GM21825 (cell line): ENCODE results near the gene CPLX1.
"Not testable (repeated sequence)": the region's sequence is repeated elsewhere in the genome, so short reads cannot be mapped to it uniquely, and the experiment has no call there.

Experiments used
- ATAC-seq: cut with Tn5 transposase; IDR thresholded peaks from one replicate; pipeline ENCODE4 v1.9.1; 2021; ENCODE audit warnings: mild to moderate bottlenecking, moderate library complexity; ENCODE audit not compliant: unreplicated experiment

CPLX1 gene

DNA sequence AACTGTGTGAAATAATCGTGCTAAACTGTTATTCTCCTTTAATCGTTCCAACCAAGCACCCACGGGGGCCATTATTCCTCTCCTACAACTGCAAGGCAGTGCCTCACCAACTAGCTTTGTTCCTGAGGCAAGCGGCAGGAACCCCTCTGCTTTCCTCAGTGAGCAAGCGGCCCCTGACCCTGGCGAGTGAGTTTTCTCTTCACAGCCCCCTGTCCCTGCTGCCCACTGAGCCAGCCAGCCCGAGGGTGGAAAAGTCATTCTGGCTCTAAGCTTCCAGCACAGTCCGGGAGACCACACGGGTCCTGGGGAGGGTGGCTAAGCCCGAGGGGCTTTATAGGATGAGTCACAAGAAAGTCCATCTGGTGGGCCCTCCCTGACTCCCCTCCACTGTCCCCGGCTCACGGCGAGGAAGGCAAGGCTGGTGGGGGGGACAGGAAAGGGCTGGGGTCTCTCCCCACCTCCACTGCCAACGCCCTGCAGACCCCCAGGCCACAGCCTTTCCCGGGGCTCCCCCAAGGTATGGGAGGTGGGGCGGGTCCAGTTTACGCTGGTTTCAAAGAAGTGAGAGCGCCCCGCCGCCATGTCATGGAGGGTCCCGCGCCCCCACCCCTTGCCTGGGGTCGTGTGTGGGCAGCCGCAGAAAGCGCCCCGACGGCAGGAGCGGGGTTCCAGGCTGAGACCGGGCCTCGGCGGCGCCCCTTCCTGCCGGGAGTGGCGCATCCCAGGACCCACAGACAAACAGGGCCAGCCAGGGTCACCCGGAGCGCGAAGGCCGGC is 45.0 kb downstream of the CPLX1 start:
- no peak for ATAC-seq

GRCh38 chr4:780255-780654 is 45.7 kb downstream of the CPLX1 start:
- not testable (repeated sequence) for ATAC-seq

DNA sequence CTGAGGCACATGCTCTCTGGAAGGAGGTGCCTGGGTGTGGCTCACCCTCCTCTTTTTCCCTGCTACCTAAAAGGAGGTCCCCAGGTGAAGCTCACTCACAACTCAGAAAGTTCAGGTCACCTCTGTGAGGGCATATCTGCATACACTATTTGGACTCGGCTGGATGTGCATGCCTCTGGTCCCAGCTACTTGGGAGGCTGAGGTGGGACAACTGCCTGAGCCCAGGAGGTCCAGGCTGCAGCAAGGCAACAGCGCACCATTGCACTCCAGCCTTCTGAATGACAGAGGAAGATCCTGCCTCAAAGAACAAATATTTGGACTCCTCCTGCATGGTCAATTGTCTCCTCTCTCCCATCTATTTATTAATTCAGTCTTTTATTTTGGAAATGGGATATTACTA is 46.4 kb downstream of the CPLX1 start:
- ATAC-seq: no peak

DNA sequence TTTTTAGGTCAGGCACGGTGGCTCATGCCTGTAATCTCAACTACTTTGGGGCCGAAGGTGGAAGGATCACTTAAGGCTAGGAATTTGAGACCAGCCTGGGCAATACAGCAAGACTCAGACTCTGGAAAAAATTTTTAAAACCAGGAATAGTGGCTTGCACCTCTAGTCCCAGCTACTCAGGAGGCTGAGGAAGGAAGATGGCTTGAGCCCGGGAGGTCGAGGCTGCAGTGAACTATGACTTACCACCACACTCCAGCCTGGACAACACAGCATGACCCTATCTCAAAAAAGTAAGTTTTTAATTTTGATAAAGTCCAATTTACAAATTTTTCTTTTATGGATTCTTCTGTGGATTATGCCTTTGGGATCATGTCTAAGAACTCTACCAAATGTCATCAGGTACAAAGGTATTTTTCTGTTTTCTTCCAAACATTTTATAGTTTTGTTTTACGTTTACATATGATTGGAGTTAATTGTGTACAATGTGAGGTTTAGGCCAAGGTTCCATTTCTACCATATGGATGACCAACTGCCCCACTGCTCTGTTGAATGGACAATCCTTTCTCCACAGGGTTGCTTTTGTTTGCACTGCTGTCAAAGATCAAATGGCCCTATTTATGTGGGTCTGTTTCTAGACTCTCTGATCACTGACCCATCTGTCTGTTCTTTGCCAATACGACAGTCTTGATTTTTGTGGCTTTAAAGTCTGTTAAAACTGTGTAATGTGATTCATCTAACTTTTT is 48.2 kb downstream of the CPLX1 start:
- no peak for ATAC-seq

GRCh38 chr4:776743-777441 is 49.0 kb downstream of the CPLX1 start:
- ATAC-seq: no peak

DNA sequence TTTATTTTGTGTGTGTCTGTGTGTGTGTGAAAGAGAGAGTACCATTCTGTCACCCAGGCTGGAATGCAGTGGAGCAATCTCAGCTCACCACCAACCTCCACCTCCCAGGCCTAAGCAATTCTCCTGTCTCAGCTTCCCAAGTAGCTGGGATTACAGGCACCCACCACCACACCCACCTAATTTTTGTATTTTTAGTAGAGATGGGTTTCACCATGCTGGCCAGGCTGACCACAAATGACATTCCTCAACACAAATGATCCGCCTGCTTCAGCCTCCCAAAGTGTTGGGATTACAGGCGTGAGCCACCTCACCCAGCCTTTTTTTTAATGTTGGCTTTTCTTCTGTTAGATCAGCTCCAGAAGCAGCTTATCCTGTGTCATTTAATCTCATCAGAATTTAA is 50.4 kb downstream of the CPLX1 start:
- ATAC-seq: not testable (repeated sequence)

DNA sequence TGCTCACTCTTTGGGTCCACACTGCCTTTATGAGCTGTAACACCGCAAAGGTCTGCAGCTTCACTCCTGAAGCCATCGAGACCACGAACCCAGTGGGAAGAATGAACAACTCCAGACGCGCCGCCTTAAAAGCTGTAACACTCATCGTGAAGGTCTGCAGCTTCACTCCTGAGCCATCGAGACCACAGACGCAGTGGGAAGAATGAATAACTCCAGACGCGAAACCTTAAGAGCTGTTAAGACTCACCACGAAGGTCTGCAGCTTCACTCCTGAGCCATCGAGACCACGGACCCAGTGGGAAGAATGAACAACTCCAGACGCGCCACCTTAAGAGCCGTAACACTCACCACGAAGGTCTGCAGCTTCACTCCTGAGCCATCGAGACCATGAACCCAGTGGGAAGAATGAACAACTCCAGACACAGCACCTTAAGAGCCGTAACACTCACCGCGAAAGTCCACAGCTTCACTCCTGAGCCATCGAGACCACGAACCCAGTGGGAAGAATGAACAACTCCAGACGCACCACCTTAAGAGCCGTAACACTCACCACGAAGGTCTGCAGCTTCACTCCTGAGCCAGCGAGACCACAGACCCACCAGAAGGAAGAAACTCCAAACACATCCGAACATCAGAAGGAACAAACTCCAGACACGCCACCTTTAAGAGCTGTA is 51.4 kb downstream of the CPLX1 start:
- not testable (repeated sequence) for ATAC-seq

- ATAC-seq: no peak
Measured at GRCh38 chr4:773214-773613, 52.7 kb downstream of the CPLX1 start.

DNA sequence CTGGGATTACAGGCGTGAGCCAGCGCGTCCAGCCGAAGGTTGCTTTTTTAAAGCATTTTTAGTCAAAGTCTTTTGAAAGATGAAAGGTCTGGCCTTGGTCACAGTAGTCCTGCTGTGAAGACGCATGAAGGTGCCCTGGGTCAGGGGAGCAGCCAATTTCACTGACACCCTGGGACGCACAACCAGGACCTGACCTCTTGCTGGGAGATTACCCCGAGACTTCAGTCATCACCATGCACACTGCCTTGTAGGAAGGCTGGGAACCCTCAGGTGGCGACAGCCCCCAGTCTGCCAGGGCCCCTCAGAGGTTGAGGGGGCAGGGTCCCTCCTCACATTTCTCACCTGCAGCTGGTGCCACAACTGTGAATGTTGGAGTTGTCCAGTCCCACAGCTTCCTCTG is 53.2 kb downstream of the CPLX1 start:
- no peak for ATAC-seq

DNA sequence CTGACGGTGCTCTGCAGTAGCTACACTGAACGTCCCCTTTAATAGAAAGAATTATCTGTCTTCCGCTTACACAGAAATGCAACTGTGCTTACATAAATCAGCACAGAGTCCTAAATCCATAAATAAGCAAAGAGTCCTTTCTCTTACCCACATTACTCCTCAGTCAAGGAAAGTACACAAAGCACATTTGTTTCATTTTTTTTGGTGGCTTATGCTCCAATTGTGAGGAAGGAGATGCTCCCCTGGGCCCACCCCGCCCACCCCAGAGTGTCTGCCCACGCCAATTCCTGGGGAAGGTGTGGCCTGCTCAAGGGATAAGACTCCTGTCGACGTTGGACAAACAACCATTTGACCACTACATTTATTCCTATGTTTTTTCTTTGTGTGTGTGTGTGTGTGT is 53.8 kb downstream of the CPLX1 start:
- ATAC-seq: no peak

- no peak for ATAC-seq
Measured at GRCh38 chr4:771464-771863, 54.5 kb downstream of the CPLX1 start.

DNA sequence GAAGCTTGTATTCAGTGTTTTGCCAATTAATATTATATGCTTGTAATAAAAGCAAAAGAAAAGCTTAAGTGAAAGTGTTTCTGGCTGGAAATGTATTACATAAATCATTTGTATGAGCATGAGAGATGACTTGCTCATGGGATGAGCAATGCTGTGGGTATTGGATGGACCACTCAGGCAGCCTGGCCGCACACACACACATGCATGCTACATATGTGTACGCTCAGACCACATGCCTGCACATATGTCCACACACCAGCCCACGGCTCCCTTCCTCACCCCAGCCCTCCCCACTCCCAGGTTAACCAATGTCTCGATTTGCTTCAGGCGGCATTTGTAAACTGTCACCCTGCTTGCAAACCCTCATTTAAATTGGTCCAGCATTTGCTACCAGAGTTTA is 55.9 kb downstream of the CPLX1 start:
- no peak for ATAC-seq

DNA sequence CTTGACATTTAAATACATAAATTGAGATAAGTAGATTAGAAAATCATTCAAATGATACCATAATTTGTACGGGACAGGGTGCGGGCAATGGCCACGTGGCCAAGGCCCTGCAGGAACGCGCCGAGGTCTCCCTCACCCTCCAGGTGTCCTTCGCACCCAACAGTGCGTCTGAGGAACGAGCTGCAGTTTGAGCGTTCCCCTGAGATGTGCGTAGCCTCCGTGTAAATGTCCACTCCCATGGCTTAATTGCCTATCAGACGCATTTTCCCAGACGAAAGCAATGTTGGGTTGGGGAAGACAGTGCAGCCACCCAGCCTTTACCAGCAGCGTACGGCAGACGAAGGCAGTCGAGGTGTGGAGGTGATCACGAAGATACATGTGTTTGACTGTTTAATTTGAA is 56.4 kb downstream of the CPLX1 start:
- ATAC-seq: no peak

DNA sequence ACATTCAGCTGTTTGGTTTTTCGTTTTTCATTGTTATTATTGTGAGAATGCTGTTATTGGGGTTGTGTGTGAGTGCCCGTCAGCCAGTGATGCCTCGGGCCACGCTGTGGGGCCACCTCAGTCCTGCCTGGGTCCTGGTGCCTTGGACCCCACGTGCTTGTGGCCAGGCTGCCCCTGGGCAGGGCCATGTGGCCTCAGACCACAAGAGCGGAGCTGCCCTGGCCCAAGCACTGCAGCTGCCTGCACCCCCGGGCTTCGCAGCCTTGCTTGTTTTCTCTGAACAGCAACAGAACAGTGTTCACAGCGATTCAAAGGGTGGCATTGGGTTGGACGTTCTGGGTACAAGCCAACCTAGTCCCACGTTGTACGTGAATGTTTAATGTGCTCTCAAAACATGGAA is 56.9 kb downstream of the CPLX1 start:
- no peak for ATAC-seq

GRCh38 chr4:768076-768475 is 57.9 kb downstream of the CPLX1 start:
- no peak for ATAC-seq

GRCh38 chr4:766559-767283 is 59.2 kb downstream of the CPLX1 start:
- no peak for ATAC-seq

DNA sequence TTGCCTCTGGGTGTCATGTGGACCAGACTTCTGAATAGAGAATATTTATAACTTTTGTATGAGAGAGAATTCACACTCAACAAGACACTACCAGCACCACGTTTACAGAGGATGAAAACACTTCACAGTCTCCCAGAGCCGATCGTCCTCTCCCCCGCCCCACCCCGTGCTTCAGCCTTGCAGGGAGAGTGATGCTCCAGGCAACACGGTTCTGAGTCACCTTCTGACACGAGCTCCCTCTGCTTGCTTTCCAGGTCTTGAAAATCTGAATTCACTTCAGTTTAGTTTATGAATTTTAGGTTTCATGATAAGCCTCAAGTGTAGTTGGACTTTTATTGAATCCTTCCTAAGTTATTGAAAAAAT is 59.8 kb downstream of the CPLX1 start:
- no peak for ATAC-seq

GRCh38 chr4:764405-765169 is 61.3 kb downstream of the CPLX1 start:
- no peak for ATAC-seq

- ATAC-seq: no peak
Measured at GRCh38 chr4:763922-764321, 62.0 kb downstream of the CPLX1 start.
